Endodermal cell (in vitro differentiated cells): Measurements from ENCODE around the gene APBA1. TPM values are rescaled to one million over a fixed set of nuclear protein-coding genes. Genes with fewer than 3 reads are reported as not detected.

ENCODE experiments used
- DNase-seq: peaks from one replicate; pipeline ENCODE4 v3.0.0-alpha.2; 2017
- H3K27ac ChIP-seq: 2 replicates; pipeline ENCODE4 v1.5.1; 2013; ENCODE audit warnings: mild to moderate bottlenecking, low read depth, low read length, moderate library complexity
- H3K27me3 ChIP-seq: 2 replicates; pipeline ENCODE4 v1.6.1; 2013; ENCODE audit warnings: mild to moderate bottlenecking, low read length, moderate library complexity; ENCODE audit not compliant: insufficient read depth, control insufficient read depth, poor library complexity, severe bottlenecking
- H3K36me3 ChIP-seq: 2 replicates; pipeline ENCODE4 v1.7.0; 2013; ENCODE audit warnings: mild to moderate bottlenecking, low read length, moderate library complexity; ENCODE audit not compliant: control insufficient read depth, insufficient read depth
- H3K4me1 ChIP-seq: one replicate; pipeline ENCODE4 v1.7.0; 2013; ENCODE audit warnings: low read length; ENCODE audit not compliant: control insufficient read depth, insufficient read depth
- H3K4me3 ChIP-seq: 2 replicates; pipeline ENCODE4 v1.5.1; 2013; ENCODE audit warnings: mild to moderate bottlenecking, low read length, moderate library complexity
- H3K9ac ChIP-seq: 2 replicates; pipeline ENCODE4 v1.6.1; 2013; ENCODE audit warnings: mild to moderate bottlenecking, low read length, moderate library complexity; ENCODE audit not compliant: poor library complexity, severe bottlenecking; ENCODE audit errors: extremely low read depth
- H3K9me3 ChIP-seq: 2 replicates; pipeline ENCODE4 v1.6.1; 2013; ENCODE audit warnings: mild to moderate bottlenecking, low read length, moderate library complexity; ENCODE audit not compliant: control insufficient read depth
- H3K27ac Mint-ChIP-seq: 2 replicates; pipeline ENCODE4 v1.8.0; 2020; ENCODE audit warnings: mixed read lengths
- H3K27me3 Mint-ChIP-seq: 2 replicates; pipeline ENCODE4 v1.8.0; 2021; ENCODE audit warnings: mild to moderate bottlenecking, mixed read lengths; ENCODE audit not compliant: insufficient read depth
- H3K36me3 Mint-ChIP-seq: 2 replicates; pipeline ENCODE4 v1.8.0; 2020; ENCODE audit warnings: low read depth, mixed read lengths
- H3K4me1 Mint-ChIP-seq: 2 replicates; pipeline ENCODE4 v1.8.0; 2020; ENCODE audit warnings: mixed read lengths
- H3K4me3 Mint-ChIP-seq: 2 replicates; pipeline ENCODE4 v1.8.0; 2020; ENCODE audit warnings: mild to moderate bottlenecking, moderate library complexity, mixed read lengths
- H3K9me3 Mint-ChIP-seq: 2 replicates; pipeline ENCODE4 v1.8.0; 2020; ENCODE audit warnings: mild to moderate bottlenecking, mixed read lengths
- WGBS, 2 experiments: methylation state at CpG; one replicate each; pipeline versions ENCODE4 v1.1.5 to v1.1.7; 2013; ENCODE audit warnings: missing lambda C conversion rate in 2 of 2, mixed read lengths in 1 of 2; ENCODE audit not compliant: insufficient coverage in 1 of 2, insufficient read length in 1 of 2; 5-methylcytosine and 5-hydroxymethylcytosine counted together
- total RNA-seq, 2 donors: library from RNA; stranded (reverse); fragmentation: NEBNext Ultra II Directional in 1 of 2; extraction: Animal tissue kit (Norgen Biotek cat#: 25700) in 1 of 2; gene quantifications; 2 replicates in 1 of 2; 3 replicates in 1 of 2; pipeline ENCODE4 v1.2.1, GENCODE V29; 2021
- TF ChIP-seq, protein P1 (sequence below): fragments of 200-600 bp; sonication (generic); conservative IDR thresholded peaks from 2 replicates; pipeline ENCODE4 v1.5.0; 2021; ENCODE audit warnings: antibody characterized with exemption, mild to moderate bottlenecking

Gene APBA1
- total RNA-seq, 2 donors from 2014 or later, result 0.51 to 0.75 TPM

DNA sequence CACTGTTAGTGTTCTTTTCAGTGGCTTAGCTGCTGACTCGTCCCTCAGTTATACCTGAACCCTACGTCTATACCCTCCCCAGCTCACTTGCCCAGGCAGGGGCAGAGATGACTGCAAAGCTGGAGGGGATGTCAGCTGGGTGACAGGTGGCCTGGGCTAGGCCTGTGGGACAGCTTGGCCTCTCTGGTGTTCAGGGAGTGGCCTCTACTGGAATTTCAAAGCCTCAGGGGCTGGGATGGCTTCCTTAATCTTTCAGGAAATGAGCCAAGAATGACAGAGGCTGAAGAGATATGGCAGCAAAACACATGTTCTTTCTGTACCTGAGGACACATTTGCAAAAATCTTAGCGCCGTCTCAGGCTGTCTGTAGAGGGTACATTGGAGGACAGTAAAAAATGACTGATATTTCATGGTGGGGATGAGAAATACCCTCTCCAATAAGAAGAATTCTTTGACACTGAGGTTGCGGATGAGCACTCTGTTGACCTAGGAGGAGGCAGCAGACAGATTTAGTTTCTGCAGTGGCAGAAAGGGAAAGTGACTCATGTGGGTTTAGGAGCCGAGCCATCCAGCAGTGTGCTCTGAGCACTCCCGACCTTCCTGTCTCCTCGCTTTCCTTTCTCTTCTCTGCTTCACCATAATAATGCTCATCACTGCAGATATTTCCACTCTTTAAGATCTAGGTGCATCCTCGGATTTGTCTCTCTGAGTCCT lies 292.7 kb downstream of the APBA1 start:
- H3K4me1 ChIP-seq, result peaks cover 3% of the 10 kb centered on the region
- H3K9me3 Mint-ChIP-seq, result no peaks in the 10 kb centered on the region
- H3K27ac ChIP-seq, result no peak overlapping the region
- H3K4me3 Mint-ChIP-seq, result no peak overlapping the region
- H3K27me3 ChIP-seq, result no peaks in the 10 kb centered on the region
- H3K4me1 Mint-ChIP-seq, result peaks cover 12% of the 10 kb centered on the region
- peaks cover 48% of the 10 kb centered on the region for H3K36me3 Mint-ChIP-seq
- H3K27me3 Mint-ChIP-seq, result no peaks in the 10 kb centered on the region
- DNase-seq, result no peak
- TF ChIP-seq, protein P1, sequence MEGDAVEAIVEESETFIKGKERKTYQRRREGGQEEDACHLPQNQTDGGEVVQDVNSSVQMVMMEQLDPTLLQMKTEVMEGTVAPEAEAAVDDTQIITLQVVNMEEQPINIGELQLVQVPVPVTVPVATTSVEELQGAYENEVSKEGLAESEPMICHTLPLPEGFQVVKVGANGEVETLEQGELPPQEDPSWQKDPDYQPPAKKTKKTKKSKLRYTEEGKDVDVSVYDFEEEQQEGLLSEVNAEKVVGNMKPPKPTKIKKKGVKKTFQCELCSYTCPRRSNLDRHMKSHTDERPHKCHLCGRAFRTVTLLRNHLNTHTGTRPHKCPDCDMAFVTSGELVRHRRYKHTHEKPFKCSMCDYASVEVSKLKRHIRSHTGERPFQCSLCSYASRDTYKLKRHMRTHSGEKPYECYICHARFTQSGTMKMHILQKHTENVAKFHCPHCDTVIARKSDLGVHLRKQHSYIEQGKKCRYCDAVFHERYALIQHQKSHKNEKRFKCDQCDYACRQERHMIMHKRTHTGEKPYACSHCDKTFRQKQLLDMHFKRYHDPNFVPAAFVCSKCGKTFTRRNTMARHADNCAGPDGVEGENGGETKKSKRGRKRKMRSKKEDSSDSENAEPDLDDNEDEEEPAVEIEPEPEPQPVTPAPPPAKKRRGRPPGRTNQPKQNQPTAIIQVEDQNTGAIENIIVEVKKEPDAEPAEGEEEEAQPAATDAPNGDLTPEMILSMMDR, result no peak
- no peak overlapping the region for H3K27ac Mint-ChIP-seq
- H3K36me3 ChIP-seq, result no peaks in the 10 kb centered on the region
- no peak overlapping the region for H3K9ac ChIP-seq
- no peak overlapping the region for H3K4me3 ChIP-seq
- 83 to 88% methylated on average over 6 to 9 of the region's 9 CpGs for WGBS, 2 experiments
- H3K9me3 ChIP-seq, result no peaks in the 10 kb centered on the region

DNA sequence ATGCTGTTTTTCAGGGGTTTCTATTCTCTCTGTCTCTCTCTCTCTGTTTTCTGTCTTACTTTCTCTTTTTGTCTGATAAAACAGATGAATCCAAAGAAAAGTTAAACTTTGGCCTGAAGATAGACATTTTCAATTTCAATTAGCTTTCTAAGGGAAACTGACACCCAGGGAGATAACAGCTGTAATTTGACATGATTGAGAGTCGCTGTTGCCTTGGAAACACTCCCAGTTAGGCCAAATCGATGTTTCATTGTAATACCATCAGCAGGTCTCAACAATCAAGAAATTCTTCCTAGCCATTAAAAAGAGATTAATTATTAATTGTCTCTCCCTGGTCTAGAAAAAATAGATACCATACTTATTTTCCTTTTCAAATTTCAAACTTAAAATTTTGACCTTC lies 294.2 kb downstream of the APBA1 start:
- H3K9ac ChIP-seq, result no peak overlapping the region
- H3K9me3 ChIP-seq, result no peaks in the 10 kb centered on the region
- Mint-ChIP-seq H3K36me3 (peaks cover 34% of the 10 kb centered on the region), H3K27me3 (no peaks in the 10 kb centered on the region), H3K27ac (no peak overlapping the region), H3K9me3 (no peaks in the 10 kb centered on the region), H3K4me3 (no peak overlapping the region), H3K4me1 (peaks cover 12% of the 10 kb centered on the region)
- no peak overlapping the region for H3K27ac ChIP-seq
- WGBS, 2 experiments, result 76 to 92% methylated on average over 2 of the region's 2 CpGs
- no peaks in the 10 kb centered on the region for H3K36me3 ChIP-seq
- no peaks in the 10 kb centered on the region for H3K27me3 ChIP-seq
- peaks cover 3% of the 10 kb centered on the region for H3K4me1 ChIP-seq
- DNase-seq, result no peak
- TF ChIP-seq, protein P1, result no peak
- no peak overlapping the region for H3K4me3 ChIP-seq

Other genes starting within 250 kb of the APBA1 start
- 10 to 100 TPM; 73.7 to 81.6 TPM for gene PTAR1, start 87.6 kb upstream of the APBA1 start, total RNA-seq
- 10 to 100 TPM in 1 of 2 donors, 1 to 10 TPM in 1; 5.7 to 48.9 TPM for gene CFAP95, start 148.4 kb upstream of the APBA1 start, total RNA-seq